Measurements from ENCODE around the gene NTM.

DNA sequence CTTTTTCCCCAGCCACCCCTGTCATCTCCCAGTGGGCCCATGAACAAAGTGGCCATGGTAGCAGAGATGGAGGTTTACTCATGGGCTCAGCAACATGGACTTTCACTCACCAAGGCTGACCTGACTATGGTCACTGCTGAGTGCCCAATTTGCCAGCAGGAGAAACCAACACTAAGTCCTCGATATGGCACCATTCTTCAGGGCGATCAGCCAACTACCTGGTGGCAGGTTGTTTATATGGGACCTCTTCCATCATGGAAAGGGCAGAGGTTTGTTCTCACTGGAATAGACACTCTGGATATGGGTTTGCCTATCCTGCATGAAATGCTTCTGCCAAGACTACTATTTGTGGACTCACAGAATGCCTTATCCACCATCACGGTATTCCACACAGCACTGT, 1009.1 kb downstream of the NTM start:
- TF ChIP-seq CTCF (IDR thresholded peaks at IDR 0.05) (no peak), ZFX (IDR thresholded peaks at IDR 0.05; ENCODE audit: borderline replicate concordance) (no peak)
